GM19372 (cell line): Measurements from ENCODE around the gene RALGAPA1.
"Not testable (repeated sequence)": the region's sequence is repeated elsewhere in the genome, so short reads cannot be mapped to it uniquely, and the experiment has no call there.

Experiments
- ATAC-seq: cut with Tn5 transposase; IDR thresholded peaks from one replicate; pipeline ENCODE4 v1.9.1; 2021; ENCODE audit warnings: mild to moderate bottlenecking, low read depth, moderate library complexity; ENCODE audit not compliant: unreplicated experiment

RALGAPA1 gene

GRCh38 chr14:35766700-35767082 lies 42.4 kb downstream of the RALGAPA1 start:
- no peak for ATAC-seq

GRCh38 chr14:35766036-35766699 lies 42.9 kb downstream of the RALGAPA1 start:
- no peak for ATAC-seq

DNA sequence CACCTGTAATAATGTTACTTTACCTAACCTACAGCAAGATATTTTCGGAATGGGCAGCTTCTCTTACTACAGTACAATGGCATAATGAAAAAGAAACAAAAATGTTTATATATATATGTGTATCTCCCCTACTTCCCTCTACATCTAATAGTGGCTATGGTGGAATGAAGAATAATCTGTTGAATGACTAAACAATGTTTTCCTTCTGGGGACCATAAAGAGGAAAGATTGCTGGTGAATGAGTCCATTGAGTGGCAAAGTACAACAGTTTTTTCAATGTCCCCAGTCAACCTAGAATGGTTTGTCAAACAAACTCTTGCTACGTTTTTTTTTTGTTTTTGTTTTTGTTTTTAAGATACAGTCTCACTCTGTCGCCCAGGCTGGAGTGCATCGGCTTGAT lies 47.2 kb downstream of the RALGAPA1 start:
- ATAC-seq = no peak

DNA sequence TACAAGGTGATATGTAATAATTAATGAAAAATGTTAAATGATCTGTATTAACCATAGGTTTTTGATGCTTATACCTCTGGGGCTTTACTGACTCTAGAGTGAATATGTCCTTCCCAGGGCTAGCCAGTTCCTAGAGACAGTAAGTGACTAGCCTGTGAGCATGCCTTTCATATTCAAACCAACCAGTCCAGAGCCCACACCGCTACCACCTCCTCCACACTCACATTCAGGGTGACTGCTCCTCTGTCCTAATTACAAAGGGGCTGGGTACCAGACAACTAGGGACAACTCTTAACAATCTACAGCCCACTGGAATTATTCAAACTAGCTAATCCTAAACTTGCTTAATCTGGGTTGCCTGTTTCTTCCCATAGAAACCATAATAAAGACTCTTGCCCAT lies 49.0 kb downstream of the RALGAPA1 start:
- ATAC-seq = no peak

- no peak for ATAC-seq
These were observed 50.5 kb downstream of the RALGAPA1 start for GRCh38 chr14:35758523-35759129.

DNA sequence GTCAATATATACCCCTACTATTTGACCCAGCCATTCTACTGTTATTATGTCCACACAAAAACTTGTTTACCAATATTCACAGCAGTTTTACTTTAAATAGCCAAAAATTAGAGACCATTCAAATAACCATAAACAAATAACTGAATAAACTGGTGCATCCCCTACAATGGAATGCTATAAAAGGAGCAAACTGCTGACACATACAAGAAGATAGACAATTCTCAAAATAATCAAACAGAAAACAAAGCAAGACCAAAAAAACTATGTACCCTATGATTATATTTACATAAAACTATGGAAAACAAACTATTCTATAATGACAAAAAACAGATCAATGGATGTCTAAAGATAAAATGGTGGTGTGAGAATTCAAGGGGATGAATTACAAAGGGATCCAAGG lies 54.4 kb downstream of the RALGAPA1 start:
- ATAC-seq = no peak

GRCh38 chr14:35752380-35752779 lies 56.7 kb downstream of the RALGAPA1 start:
- ATAC-seq = no peak

DNA sequence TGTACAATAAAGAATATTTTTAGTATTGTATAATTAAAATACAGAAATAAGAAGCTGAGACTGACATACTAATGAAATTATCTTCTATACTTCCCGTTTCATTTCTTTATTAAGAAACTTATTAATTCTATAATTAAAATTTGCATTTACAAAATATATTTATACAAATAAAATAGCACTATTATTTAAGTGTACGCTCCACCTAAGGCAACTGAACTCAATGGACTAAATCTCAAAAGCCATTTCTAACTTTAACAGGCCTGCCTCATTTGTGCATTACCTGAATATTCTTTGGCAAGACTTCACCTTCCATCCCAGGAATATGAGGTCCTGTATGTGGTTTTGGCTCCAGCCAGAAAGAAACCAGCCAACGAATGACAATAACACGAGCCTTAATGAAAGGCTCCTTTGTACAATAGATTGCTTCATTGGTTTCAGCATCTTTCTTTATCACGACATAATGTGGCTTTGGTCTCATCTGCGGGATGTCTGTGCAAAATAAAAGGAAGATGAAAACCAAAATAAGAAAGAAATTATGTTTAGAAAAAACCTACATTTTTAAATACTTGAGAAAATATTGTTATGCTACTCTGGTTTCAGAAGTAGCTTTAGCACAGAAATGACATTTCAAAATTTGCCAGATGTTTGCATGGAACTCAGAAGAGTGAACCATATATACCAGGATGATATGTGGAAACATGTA lies 58.7 kb downstream of the RALGAPA1 start:
- no peak for ATAC-seq

- ATAC-seq = no peak
These were observed 61.7 kb downstream of the RALGAPA1 start for GRCh38 chr14:35747379-35747778.

GRCh38 chr14:35742442-35742841 lies 66.7 kb downstream of the RALGAPA1 start:
- ATAC-seq = no peak

- no peak for ATAC-seq
These were observed 67.1 kb downstream of the RALGAPA1 start for GRCh38 chr14:35742032-35742371.

DNA sequence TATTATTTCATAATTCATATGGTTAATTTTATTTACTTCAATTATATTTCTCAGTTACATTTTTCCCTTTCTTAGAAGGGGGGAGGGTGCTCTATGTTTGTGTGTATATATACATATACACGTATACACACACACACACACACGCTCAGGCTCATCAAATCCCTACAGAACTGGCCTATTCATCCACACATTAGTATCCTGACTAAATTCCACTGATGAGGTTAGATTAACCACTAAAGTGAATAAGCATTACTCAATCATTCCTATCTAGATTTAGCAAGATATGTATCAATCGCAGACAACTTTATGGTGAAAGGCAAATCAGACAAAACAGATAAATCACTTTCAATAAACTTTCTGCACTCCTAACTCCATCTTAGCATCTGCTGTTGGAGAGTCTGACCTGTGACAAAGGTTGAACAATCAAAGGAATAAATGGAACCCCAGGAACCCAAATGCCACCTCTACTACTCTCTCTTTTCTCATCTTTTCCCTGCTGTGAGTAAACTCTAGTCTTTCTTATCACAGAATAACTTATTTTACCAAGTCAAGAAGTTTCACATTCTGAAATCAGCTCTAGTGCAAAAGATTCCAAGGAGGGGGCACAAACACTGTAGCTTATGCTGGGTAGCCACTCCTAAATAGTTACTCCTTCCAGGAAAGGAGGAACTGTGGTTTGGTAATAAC lies 67.6 kb downstream of the RALGAPA1 start:
- no peak for ATAC-seq

GRCh38 chr14:35740215-35740614 lies 68.9 kb downstream of the RALGAPA1 start:
- no peak for ATAC-seq

DNA sequence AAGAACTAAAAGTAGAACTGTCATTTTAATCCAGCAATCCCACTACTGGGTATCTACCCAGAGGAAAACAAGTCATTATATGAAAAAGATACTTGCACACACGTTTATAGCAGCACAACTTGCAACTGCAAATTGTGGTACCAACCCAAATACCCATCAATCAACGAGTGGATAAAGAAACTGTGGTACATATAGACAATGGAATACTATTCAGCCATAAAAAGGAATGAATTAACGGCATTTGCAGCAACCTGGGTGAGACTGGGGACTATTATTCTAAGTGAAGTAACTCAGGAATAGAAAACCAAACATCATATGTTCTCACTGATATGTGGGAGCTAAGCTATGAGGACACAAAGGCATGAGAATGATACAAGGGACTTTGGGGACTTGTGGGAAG lies 73.9 kb downstream of the RALGAPA1 start:
- not testable (repeated sequence) for ATAC-seq

DNA sequence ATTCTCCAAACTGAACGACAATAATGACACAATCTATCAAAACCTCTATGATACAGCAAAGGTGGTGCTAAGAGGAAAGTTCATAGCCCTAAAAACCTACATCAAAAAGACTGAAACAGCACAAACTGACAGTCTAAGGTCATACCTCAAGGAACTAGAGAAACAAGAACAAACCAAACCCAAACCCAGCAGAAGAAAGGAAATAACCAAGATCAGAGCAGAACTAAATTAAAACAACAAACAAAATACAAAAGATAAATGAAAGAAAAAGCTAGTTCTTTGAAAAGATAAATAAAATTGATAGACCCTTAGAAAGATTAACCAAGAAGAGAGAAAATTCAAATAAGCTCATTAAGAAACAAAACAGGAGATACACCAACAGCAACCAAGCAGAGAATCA lies 75.6 kb downstream of the RALGAPA1 start:
- ATAC-seq = not testable (repeated sequence)

GRCh38 chr14:35730871-35731270 lies 78.2 kb downstream of the RALGAPA1 start:
- no peak for ATAC-seq

DNA sequence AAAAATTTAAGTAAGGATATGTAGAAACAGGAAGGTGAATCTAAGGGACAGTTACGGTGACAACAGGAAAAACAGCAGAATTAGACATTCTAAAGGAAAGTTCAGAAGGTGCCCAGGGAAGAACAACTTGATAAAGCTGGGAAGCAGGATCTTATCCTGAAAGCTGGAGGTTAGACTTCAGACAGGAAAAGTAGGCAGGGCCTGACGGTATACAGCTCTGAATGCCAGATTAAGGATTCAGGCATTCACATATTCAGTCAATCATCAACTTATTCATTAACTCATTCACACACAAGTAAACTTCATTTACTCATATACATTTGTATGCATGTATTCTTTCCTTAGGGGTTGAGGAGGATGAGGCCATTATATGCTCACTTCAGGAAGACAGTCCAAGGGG lies 81.3 kb downstream of the RALGAPA1 start:
- ATAC-seq = no peak

GRCh38 chr14:35725930-35726329 lies 83.2 kb downstream of the RALGAPA1 start:
- no peak for ATAC-seq

DNA sequence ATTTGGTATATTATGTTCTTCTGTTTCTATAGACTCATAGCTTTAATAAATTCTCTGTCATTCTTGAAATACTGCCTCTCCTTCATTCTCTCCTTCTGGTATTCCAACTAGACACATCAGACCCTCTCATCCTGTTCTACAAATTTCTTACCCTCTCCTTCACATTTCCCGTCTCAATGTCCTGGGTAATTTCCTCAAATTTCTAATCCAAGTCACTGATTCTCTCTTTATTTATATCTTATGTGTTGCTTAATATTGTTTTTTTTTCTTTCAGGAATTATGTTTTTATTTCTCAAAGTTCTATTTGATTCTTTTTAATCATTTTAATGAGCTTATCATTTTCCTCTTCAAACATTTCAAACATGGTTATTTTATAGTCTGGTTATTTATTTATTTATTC lies 94.0 kb downstream of the RALGAPA1 start:
- ATAC-seq = no peak

DNA sequence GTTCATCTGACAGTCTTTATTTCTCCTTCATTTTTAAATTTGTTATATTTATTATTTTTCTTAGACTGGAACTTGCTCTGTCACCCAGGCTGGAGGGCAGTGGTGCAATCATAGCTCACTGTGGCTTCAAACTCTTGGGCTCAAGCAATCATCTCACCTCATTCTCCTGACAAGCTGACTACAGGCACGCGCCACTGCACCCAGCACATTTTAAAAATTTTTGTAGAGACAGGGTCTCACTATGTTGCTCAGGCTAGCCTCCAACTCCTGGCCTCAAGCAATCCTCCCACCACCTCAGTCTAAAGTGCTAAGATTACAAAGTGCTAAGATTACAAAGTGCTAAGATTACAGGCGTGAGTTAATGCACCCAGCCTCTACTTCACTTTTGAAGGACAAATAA lies 96.6 kb downstream of the RALGAPA1 start:
- no peak for ATAC-seq

GRCh38 chr14:35708062-35708461 lies 101.0 kb downstream of the RALGAPA1 start:
- ATAC-seq = no peak
